GM12878 (cell line): ENCODE measurements around the gene PSME3IP1. TPM values are rescaled to one million over a fixed set of nuclear protein-coding genes. Genes with fewer than 3 reads are reported as not detected.

ENCODE experiments used
- ATAC-seq: fragments of 200-7000 bp; cut with Tn5 transposase; 3 replicates; pipeline ENCODE4 v1.9.1; 2020; ENCODE audit warnings: mild to moderate bottlenecking, moderate library complexity
- BruUV-seq: library from RNA; stranded (reverse); fragments of 400-500 nt; replicated peaks from 2 replicates; lab custom pipeline; 2021; lab: Mats Ljungman, UMichigan
- CTCF ChIA-PET: fragments of 300-600 bp; sonication (Branson Sonifier 250); formaldehyde crosslinking; extraction: SDS; loops from one replicate; lab custom pipeline; 2021; ENCODE audit warnings: inconsistent platforms; lab: Yijun Ruan, JAX
- POLR2A ChIA-PET: fragments of 350-600 bp; formaldehyde crosslinking; extraction: SDS; loops from one replicate; lab custom pipeline; 2021; ENCODE audit warnings: inconsistent platforms; lab: Charles Lee
- RAD21 ChIA-PET: fragments of 300-600 bp; sonication (Branson Sonifier 250); formaldehyde crosslinking; loops from one replicate; lab custom pipeline; 2023; ENCODE audit warnings: antibody characterized with exemption; ENCODE audit not compliant: unreplicated experiment; lab: Charles Lee
- SMC1A ChIA-PET: fragments of 300-600 bp; sonication (Branson Sonifier 250); formaldehyde crosslinking; loops from one replicate; lab custom pipeline; 2023; ENCODE audit not compliant: unreplicated experiment, uncharacterized antibody; lab: Charles Lee
- DNase-seq: peaks from one replicate; pipeline ENCODE4 v3.0.0-alpha.2; 2011; ENCODE audit warnings: low read depth, low spot score
- FAIRE-seq: peaks from 3 replicates; lab custom pipeline; 2011; peaks lifted over from hg19 to GRCh38; lab: Jason Lieb, UNC
- H2AFZ ChIP-seq: 2 replicates; pipeline ENCODE4 v1.6.0; 2011; ENCODE audit warnings: low read depth, low read length, control low read depth; ENCODE audit not compliant: control insufficient read depth
- H3K27ac ChIP-seq: 2 replicates; pipeline ENCODE4 v1.5.1; 2011; ENCODE audit warnings: control low read depth; ENCODE audit not compliant: control insufficient read depth, insufficient read depth
- H3K27me3 ChIP-seq, 2 experiments: replicated peaks in 1 of 2; 2 replicates each; pipeline versions ENCODE4 v1.6.0 to v1.6.1; 2011; ENCODE audit warnings: low read length in 1 of 2; ENCODE audit not compliant: control insufficient read depth in 2 of 2, insufficient read depth in 2 of 2
- H3K36me3 ChIP-seq, 2 experiments: 2 replicates each; pipeline ENCODE4 v1.5.1; 2011; ENCODE audit warnings: low read length in 1 of 2; ENCODE audit not compliant: control insufficient read depth in 2 of 2, insufficient read depth in 2 of 2
- H3K4me1 ChIP-seq: 2 replicates; pipeline ENCODE4 v1.6.1; 2011; ENCODE audit warnings: mild to moderate bottlenecking, low read length, moderate library complexity, mixed read lengths; ENCODE audit not compliant: control insufficient read depth, insufficient read depth
- H3K4me2 ChIP-seq: 2 replicates; pipeline ENCODE4 v1.6.0; 2011; ENCODE audit warnings: control low read depth; ENCODE audit not compliant: control insufficient read depth, insufficient read depth
- H3K4me3 ChIP-seq: fragments of 200-600 bp; sonication (generic); 2 replicates; pipeline ENCODE4 v1.5.1; 2016
- H3K79me2 ChIP-seq: 2 replicates; pipeline ENCODE4 v1.6.0; 2011; ENCODE audit warnings: low read length; ENCODE audit not compliant: control insufficient read depth, insufficient read depth
- H3K9ac ChIP-seq: 2 replicates; pipeline ENCODE4 v1.8.0; 2011; ENCODE audit warnings: low read length, control low read depth, mixed read lengths; ENCODE audit not compliant: control insufficient read depth, insufficient read depth
- H3K9me3 ChIP-seq: replicated peaks from 3 replicates; pipeline ENCODE4 v1.5.1; 2011; ENCODE audit warnings: mild to moderate bottlenecking, low read length; ENCODE audit not compliant: control insufficient read depth, insufficient read depth
- H4K20me1 ChIP-seq: 2 replicates; pipeline ENCODE4 v1.6.0; 2011; ENCODE audit not compliant: control insufficient read depth, insufficient read depth
- ATF2 ChIP-seq: IDR thresholded peaks from 2 replicates; pipeline ENCODE4 v1.6.1; 2012; ENCODE audit warnings: low read length, inconsistent platforms
- BCL3 ChIP-seq: IDR thresholded peaks from 2 replicates; pipeline ENCODE4 v1.6.1; 2011; ENCODE audit warnings: borderline replicate concordance, low read depth, mild to moderate bottlenecking, moderate library complexity, low read length; ENCODE audit not compliant: insufficient read depth, poor library complexity, severe bottlenecking
- BRCA1 ChIP-seq: IDR thresholded peaks from 2 replicates; pipeline ENCODE4 v1.6.1; 2011; ENCODE audit warnings: low read depth, low read length, improper control_type of control experiment
- CBX5 ChIP-seq: sonication (generic); IDR thresholded peaks from 2 replicates; pipeline ENCODE4 v1.6.1; 2016; ENCODE audit warnings: low read depth, moderate library complexity, mild to moderate bottlenecking, inconsistent platforms
- IRF3 ChIP-seq: fragments of 450-650 bp; IDR thresholded peaks from 2 replicates; pipeline ENCODE4 v1.6.1; 2014; ENCODE audit warnings: mild to moderate bottlenecking
- IRF4 ChIP-seq: IDR thresholded peaks from 2 replicates; pipeline ENCODE4 v1.6.1; 2011; ENCODE audit warnings: low read depth, low read length
- IRF5 ChIP-seq: fragments of 450-650 bp; IDR thresholded peaks from 2 replicates; pipeline ENCODE4 v1.6.1; 2017; ENCODE audit warnings: borderline replicate concordance
- SIN3A ChIP-seq: IDR thresholded peaks from 2 replicates; pipeline ENCODE4 v1.6.1; 2012; ENCODE audit warnings: low read depth, low read length, improper control_type of control experiment
- SPI1 ChIP-seq: IDR thresholded peaks from 2 replicates; pipeline ENCODE4 v1.6.1; 2011; ENCODE audit warnings: low read depth, mild to moderate bottlenecking, low read length, moderate library complexity, borderline replicate concordance; ENCODE audit not compliant: insufficient read depth
- STAT1 ChIP-seq: fragments of 450-650 bp; conservative IDR thresholded peaks from 2 replicates; pipeline ENCODE4 v1.6.1; 2014; ENCODE audit warnings: antibody characterized with exemption, mild to moderate bottlenecking
- ZBED1 ChIP-seq: IDR thresholded peaks from 2 replicates; pipeline ENCODE4 v1.6.1; 2016; ENCODE audit warnings: borderline replicate concordance
- ZBTB4 ChIP-seq: fragments of 450-650 bp; formaldehyde crosslinking; IDR thresholded peaks from 2 replicates; pipeline ENCODE4 v1.4.0; 2022; ENCODE audit warnings: mild to moderate bottlenecking, moderate library complexity
- ZNF24 ChIP-seq: fragments of 450-650 bp; IDR thresholded peaks from 2 replicates; pipeline ENCODE4 v1.6.1; 2017; ENCODE audit warnings: antibody characterized with exemption, mild to moderate bottlenecking
- whole genome bisulfite sequencing: methylation state at CpG from one replicate; pipeline ENCODE4 v1.1.6; 2016; ENCODE audit warnings: low lambda C conversion rate; ENCODE audit not compliant: insufficient replicate concordance, insufficient coverage; ENCODE audit errors: missing lambda C conversion rate; 5-methylcytosine and 5-hydroxymethylcytosine counted together
- in situ Hi-C: fragments of 300-500 bp; cut with MboI; formaldehyde crosslinking; loops from 9 replicates; pipeline ENCODE4 v1.14.3; 2018; ENCODE audit warnings: mixed read lengths
- intact Hi-C: fragments of 100-400 bp; cut with micrococcal nuclease; formaldehyde crosslinking; loops from one replicate; pipeline ENCODE4 v1.14.2; 2022; ENCODE audit not compliant: unreplicated experiment
- polyA plus RNA-seq, 11 experiments: library from polyadenylated mRNA; depleted of rRNA in 4 of 11; unstranded in 6 of 11; stranded (reverse) in 5 of 11; fragments of >200 nt; fragmentation: Nextera tagmentation in 4 of 11; fragmentation: Illumina TruSeq in 1 of 11; extraction: Ambion mirVana in 4 of 11; extraction: Trizol in 1 of 11; gene quantifications; 1 replicate in 1 of 11; 2 replicates in 10 of 11; pipeline versions ENCODE4 v1.2.1 to v1.2.3, GENCODE V29; 2011 to 2016; ENCODE audit warnings: inconsistent platforms in 2 of 11, missing spikeins in 2 of 11, low read depth in 1 of 11
- total RNA-seq, 4 experiments: library from RNA; depleted of rRNA in 3 of 4; stranded (reverse); fragments of >200 nt in 3 of 4; fragmentation: Illumina TruSeq in 1 of 4; extraction: Trizol in 1 of 4; gene quantifications; 2 replicates each; pipeline versions ENCODE4 v1.2.1 to v1.2.3, GENCODE V29; 2013 to 2021

The PSME3IP1 gene
- total and polyA plus RNA-seq, 10 of the 15 experiments (the other 5 are each of a cell fraction or from before 2014, with no cell fraction given), result 67.9 to 174 (median 111) TPM

GRCh38 chr16:57118461-57119084 is 67.3 kb downstream of the PSME3IP1 start:
- H3K36me3 ChIP-seq, result no peaks in the 10 kb centered on the region
- in situ Hi-C loops (no loop called here), intact Hi-C loops (no loop called here)
- H2AFZ ChIP-seq, result no peak overlapping the region
- BruUV-seq, result no TSS peak
- no peaks in the 10 kb centered on the region for H3K9me3 ChIP-seq
- H3K27me3 ChIP-seq, result no peaks in the 10 kb centered on the region
- H3K4me1 ChIP-seq, result peaks cover 8% of the 10 kb centered on the region
- H4K20me1 ChIP-seq, result no peaks in the 10 kb centered on the region
- ChIA-PET RAD21 (interaction anchor here (0.6 kb wide), 1 partner anchor 75 kb away, joined by 3 read pairs; no protein-coding TSS in a partner anchor), POLR2A (no interaction called here), CTCF (interaction anchor here (0.6 to 1.4 kb wide), 5 partner anchors 9 to 171 kb away, joined by 3 read pairs; no protein-coding TSS in a partner anchor), SMC1A (interaction anchor here (0.6 kb wide), 1 partner anchor 14 kb away, joined by 4 read pairs; no protein-coding TSS in a partner anchor)
- H3K79me2 ChIP-seq, result no peaks in the 10 kb centered on the region
- 92% methylated on average over 2 of the region's 2 CpGs for WGBS
- FAIRE-seq, result no peak
- ATAC-seq, result no peak
- H3K9ac ChIP-seq, result no peak overlapping the region
- no peak overlapping the region for H3K4me3 ChIP-seq
- H3K4me2 ChIP-seq, result no peak overlapping the region
- no peak for DNase-seq
- no peak overlapping the region for H3K27ac ChIP-seq
- no peak for TF ChIP-seq CBX5
- TF ChIP-seq BCL3, result no peak
- TF ChIP-seq SIN3A, result no peak
- no peak for TF ChIP-seq IRF5
- no peak for TF ChIP-seq ZNF24
- TF ChIP-seq SPI1, result no peak
- no peak for TF ChIP-seq ZBED1
- no peak for TF ChIP-seq STAT1
- TF ChIP-seq ZBTB4 (CRISPR knock-in tag), result no peak
- TF ChIP-seq ATF2, result no peak
- no peak for TF ChIP-seq IRF3
- TF ChIP-seq BRCA1, result no peak
- TF ChIP-seq IRF4, result no peak
